ENCODE measurements around the gene TRIM24.
"Not testable (repeated sequence)": the region's sequence is repeated elsewhere in the genome, so short reads cannot be mapped to it uniquely, and the experiment has no call there.

Gene TRIM24

DNA sequence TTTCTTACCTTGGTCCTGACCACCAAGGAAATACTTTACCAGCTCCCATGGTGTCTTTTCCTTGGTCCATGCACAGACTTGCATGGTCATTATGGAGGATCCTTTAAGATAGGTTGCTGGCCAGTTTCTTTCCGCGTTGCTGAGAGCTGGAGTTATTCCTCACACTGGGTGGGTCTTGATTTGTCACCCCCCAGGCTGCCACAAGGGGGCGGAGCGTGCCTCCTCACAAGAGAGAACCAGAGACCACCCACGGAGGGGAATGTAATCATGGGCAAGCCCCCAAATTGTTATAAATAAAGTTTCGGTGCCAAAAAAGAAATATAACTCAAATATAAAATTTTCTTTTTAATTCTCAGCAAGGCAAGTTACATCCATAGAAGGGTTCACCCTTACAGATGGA, 10.5 kb upstream of the TRIM24 start:
- Mint-ChIP-seq H3K36me3 (no peaks in the 10 kb centered on the region), H3K9me3 (no peaks in the 10 kb centered on the region), H3K4me1 (no peaks in the 10 kb centered on the region), H3K27me3 (no peaks in the 10 kb centered on the region), H3K4me3 (no peak overlapping the region), H3K27ac (no peak overlapping the region)

DNA sequence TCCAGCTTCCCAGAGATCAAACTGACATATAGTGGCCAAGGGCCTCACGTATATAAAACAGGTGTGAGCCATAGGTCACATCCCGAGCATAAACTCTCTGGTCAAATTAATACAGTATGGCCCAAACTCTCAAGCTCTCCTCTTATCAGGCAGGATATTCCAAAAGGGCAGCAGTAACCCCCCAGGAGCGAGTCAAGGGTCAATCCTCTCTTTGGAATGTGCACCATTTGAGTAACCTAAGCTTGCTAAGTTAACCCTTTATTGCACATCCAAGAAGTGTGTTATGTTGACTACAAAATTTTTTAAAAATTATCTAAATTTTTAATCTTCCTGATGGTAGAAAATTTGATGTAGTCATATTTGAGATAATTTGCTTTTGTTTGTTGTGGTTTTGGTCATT, 4.5 kb upstream of the TRIM24 start:
- Mint-ChIP-seq H3K4me3 (no peak overlapping the region), H3K4me1 (peaks cover 12% of the 10 kb centered on the region), H3K27ac (no peak overlapping the region), H3K27me3 (no peaks in the 10 kb centered on the region), H3K9me3 (no peaks in the 10 kb centered on the region), H3K36me3 (peaks cover 1% of the 10 kb centered on the region)

- H3K4me3 Mint-ChIP-seq = no peak overlapping the region
- H3K36me3 Mint-ChIP-seq = peaks cover 1% of the 10 kb centered on the region
Measured at GRCh38 chr7:138456220-138456619, 3.8 kb upstream of the TRIM24 start.

DNA sequence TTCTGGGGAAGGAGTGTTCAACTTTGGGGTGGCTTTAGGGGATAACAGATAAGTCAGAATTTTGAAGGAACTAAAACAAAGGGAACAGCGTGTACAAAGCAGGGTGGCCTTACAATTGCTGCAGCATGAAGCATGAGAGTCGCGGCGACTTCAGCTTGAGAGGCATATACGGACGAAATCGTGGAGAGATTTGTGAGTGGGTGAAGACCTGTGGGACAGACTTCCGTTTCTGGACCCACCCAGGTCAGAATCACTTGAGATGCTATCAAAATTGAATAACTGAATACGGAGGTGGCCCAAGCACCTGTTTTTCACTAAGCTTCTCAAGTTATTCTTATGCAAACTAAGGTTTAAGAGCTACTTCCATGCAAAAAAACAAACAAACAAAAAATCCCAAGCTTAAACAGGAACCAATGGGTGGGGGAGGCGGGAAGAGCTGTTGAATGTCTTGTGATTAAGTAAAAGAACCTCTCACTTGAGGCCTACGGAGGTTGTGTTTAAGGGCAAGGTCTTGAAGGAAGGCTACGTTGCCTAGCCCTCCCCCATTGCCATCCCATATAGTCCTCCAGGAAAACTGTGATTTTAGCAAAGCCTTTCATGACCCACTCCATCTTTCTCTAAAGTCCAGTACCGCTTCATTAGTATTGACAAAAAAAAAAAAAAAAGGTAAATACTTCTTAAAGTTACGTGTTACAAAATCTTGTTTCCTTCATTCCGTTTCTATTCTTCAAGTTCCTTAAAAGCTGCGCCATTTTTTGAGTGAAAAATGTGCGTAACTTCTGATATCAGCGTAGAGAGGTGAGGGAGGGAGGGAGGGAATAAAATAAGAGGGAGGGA, 1.3 kb upstream of the TRIM24 start:
- H3K36me3 Mint-ChIP-seq = peaks cover 4% of the 10 kb centered on the region
- H3K4me1 Mint-ChIP-seq = peaks cover 29% of the 10 kb centered on the region
- H3K27me3 Mint-ChIP-seq = no peaks in the 10 kb centered on the region
- H3K9me3 Mint-ChIP-seq = no peaks in the 10 kb centered on the region
- peak overlapping the region; percentile 37 for H3K27ac Mint-ChIP-seq
- H3K4me3 Mint-ChIP-seq = peak overlapping the region; percentile 67

More at GRCh38 chr7:138456220-138456619, 3.8 kb upstream of the TRIM24 start:
- Mint-ChIP-seq H3K4me1 (peaks cover 14% of the 10 kb centered on the region), H3K27ac (no peak overlapping the region), H3K9me3 (no peaks in the 10 kb centered on the region), H3K27me3 (no peaks in the 10 kb centered on the region)

GRCh38 chr7:138459413-138460175, 465 bp upstream of the TRIM24 start:
- Mint-ChIP-seq H3K4me3 (peak overlapping the region; percentile 86), H3K27me3 (no peaks in the 10 kb centered on the region), H3K9me3 (no peaks in the 10 kb centered on the region), H3K36me3 (peaks cover 6% of the 10 kb centered on the region), H3K27ac (peak overlapping the region; percentile 57), H3K4me1 (peaks cover 33% of the 10 kb centered on the region)

GRCh38 chr7:138460649-138461607, 869 bp downstream of the TRIM24 start:
- H3K4me3 Mint-ChIP-seq = peak overlapping the region; percentile 89
- no peaks in the 10 kb centered on the region for H3K27me3 Mint-ChIP-seq
- H3K4me1 Mint-ChIP-seq = peaks cover 43% of the 10 kb centered on the region

GRCh38 chr7:138463291-138463618, 3.2 kb downstream of the TRIM24 start:
- Mint-ChIP-seq H3K4me1 (peaks cover 58% of the 10 kb centered on the region), H3K4me3 (peak overlapping the region; percentile 78)
- H3K36me3 Mint-ChIP-seq, H3K27me3 Mint-ChIP-seq, H3K27ac Mint-ChIP-seq, H3K9me3 Mint-ChIP-seq: not testable (repeated sequence)

More at GRCh38 chr7:138460649-138461607, 869 bp downstream of the TRIM24 start:
- peak overlapping the region; percentile 60 for H3K27ac Mint-ChIP-seq
- H3K9me3 Mint-ChIP-seq = no peaks in the 10 kb centered on the region
- peaks cover 6% of the 10 kb centered on the region for H3K36me3 Mint-ChIP-seq

- Mint-ChIP-seq H3K9me3 (no peaks in the 10 kb centered on the region), H3K27ac (no peak overlapping the region), H3K36me3 (peaks cover 10% of the 10 kb centered on the region), H3K4me3 (no peak overlapping the region), H3K27me3 (no peaks in the 10 kb centered on the region), H3K4me1 (peaks cover 63% of the 10 kb centered on the region)
Measured at GRCh38 chr7:138465046-138465445, 5.0 kb downstream of the TRIM24 start.

- Mint-ChIP-seq H3K4me1 (peaks cover 68% of the 10 kb centered on the region), H3K36me3 (peaks cover 10% of the 10 kb centered on the region)
- not testable (repeated sequence) for H3K27me3 Mint-ChIP-seq, H3K9me3 Mint-ChIP-seq, H3K4me3 Mint-ChIP-seq, H3K27ac Mint-ChIP-seq
Measured at GRCh38 chr7:138466069-138466756, 6.2 kb downstream of the TRIM24 start.

DNA sequence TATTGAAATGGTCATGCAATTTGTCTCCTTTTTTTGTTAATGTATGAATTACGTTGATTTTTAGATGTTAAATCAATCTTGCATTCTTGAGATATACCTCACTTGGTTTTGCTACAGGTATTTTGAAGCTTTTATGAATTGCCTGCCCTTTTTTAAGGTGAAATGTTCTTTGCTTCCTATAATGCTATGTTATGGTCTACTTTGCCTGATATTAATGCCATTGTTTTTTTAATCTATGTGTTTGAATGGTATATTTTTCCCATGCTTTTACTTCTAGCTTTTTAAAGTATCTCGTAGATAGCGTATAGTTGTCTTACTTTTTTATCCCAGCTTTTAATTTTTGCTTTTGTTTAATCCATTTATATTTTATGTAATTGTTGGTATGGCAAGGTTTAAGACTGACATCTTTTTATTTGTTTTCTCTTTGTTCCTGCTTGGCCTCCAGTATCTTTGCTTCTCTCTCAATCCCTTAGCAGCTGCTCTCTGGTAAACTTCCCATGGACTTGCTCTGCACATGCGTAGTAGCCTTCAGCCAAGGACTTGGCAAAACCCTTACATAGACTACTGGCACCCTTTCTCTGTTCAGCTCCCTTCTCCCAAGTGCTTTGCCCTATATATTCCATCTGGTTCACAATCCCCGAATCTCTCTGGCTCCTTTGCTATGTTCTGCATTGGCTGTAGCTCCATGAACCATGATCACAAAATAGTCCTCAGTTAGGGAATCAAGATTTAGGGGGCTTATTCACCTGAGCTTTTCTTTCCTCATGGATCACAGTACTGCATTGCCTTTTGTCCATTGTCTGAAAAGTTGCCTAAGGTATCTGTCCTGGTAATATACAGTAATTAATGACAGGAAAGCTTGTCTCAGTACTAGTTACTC, 8.4 kb downstream of the TRIM24 start:
- peaks cover 67% of the 10 kb centered on the region for H3K4me1 Mint-ChIP-seq
- H3K4me3 Mint-ChIP-seq = no peak overlapping the region
- no peak overlapping the region for H3K27ac Mint-ChIP-seq
- no peaks in the 10 kb centered on the region for H3K9me3 Mint-ChIP-seq
- no peaks in the 10 kb centered on the region for H3K27me3 Mint-ChIP-seq
- H3K36me3 Mint-ChIP-seq = peaks cover 12% of the 10 kb centered on the region

- Mint-ChIP-seq H3K9me3 (no peaks in the 10 kb centered on the region), H3K27me3 (no peaks in the 10 kb centered on the region), H3K4me3 (no peak overlapping the region), H3K4me1 (peaks cover 67% of the 10 kb centered on the region), H3K27ac (no peak overlapping the region), H3K36me3 (peaks cover 10% of the 10 kb centered on the region)
Measured at GRCh38 chr7:138470391-138471157, 10.5 kb downstream of the TRIM24 start.

- Mint-ChIP-seq H3K36me3 (peaks cover 8% of the 10 kb centered on the region), H3K4me1 (peaks cover 64% of the 10 kb centered on the region), H3K9me3 (no peaks in the 10 kb centered on the region), H3K27me3 (no peaks in the 10 kb centered on the region), H3K4me3 (no peak overlapping the region), H3K27ac (no peak overlapping the region)
Measured at GRCh38 chr7:138472292-138473079, 12.4 kb downstream of the TRIM24 start.

DNA sequence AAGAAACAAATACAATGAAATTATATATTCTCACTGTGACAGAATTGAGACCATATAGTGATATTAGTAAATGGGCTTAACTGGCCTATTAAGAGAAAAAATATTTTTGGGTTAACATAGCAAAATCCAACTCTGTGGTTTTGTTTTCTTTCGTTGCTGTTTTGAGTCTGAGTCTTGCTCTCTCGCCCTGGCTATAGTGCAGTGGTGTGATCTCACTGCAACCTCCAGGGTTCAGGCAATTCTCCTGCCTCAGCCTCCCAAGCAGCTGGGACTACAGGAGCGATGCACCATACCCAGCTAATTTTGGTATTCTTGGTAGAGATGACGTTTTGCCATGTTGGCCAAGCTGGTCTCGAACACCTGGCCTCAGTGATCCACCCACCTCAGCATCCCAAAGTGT, 15.3 kb downstream of the TRIM24 start:
- Mint-ChIP-seq H3K9me3 (no peaks in the 10 kb centered on the region), H3K36me3 (peaks cover 4% of the 10 kb centered on the region), H3K27ac (no peak overlapping the region), H3K4me3 (no peak overlapping the region), H3K4me1 (peaks cover 59% of the 10 kb centered on the region), H3K27me3 (no peaks in the 10 kb centered on the region)

Measured in activated naive CD4-positive, alpha-beta T cell treated with anti-CD3 and anti-CD28 coated beads, Interleukin-2, amount 50 U/mL, for 24 hours (primary cell).